ENCODE measurements around the gene ACAT1. TPM values are rescaled to one million over a fixed set of nuclear protein-coding genes. Genes with fewer than 3 reads are reported as not detected.
"Not testable (repeated sequence)": the region's sequence is repeated elsewhere in the genome, so short reads cannot be mapped to it uniquely, and the experiment has no call there.

Gene ACAT1
- total RNA-seq, 1 donor from 2014 or later: 373 TPM

- DNase-seq (ENCODE audit: low spot score) (no peak), ATAC-seq (no peak)
Measured at GRCh38 chr11:108142304-108142703, 20.9 kb downstream of the ACAT1 start.

- ATAC-seq: no peak
- DNase-seq (ENCODE audit: low spot score): no peak
Measured at GRCh38 chr11:108144615-108145014, 23.2 kb downstream of the ACAT1 start.

GRCh38 chr11:108147150-108147549, 25.8 kb downstream of the ACAT1 start:
- DNase-seq (ENCODE audit: low spot score) (no peak), ATAC-seq (peak; percentile 20)

GRCh38 chr11:108148556-108148955, 27.2 kb downstream of the ACAT1 start:
- no peak for DNase-seq (ENCODE audit: low spot score)
- ATAC-seq: peak; percentile 33

GRCh38 chr11:108154591-108154990, 33.2 kb downstream of the ACAT1 start:
- DNase-seq (ENCODE audit: low spot score) (no peak), ATAC-seq (no peak)

- DNase-seq (ENCODE audit: low spot score): no peak
- no peak for ATAC-seq
Measured at GRCh38 chr11:108160970-108161566, 39.7 kb downstream of the ACAT1 start.

GRCh38 chr11:108162878-108163277, 41.5 kb downstream of the ACAT1 start:
- DNase-seq (ENCODE audit: low spot score); ATAC-seq: not testable (repeated sequence)

- DNase-seq (ENCODE audit: low spot score) (no peak), ATAC-seq (no peak)
Measured at GRCh38 chr11:108167624-108168023, 46.3 kb downstream of the ACAT1 start.

GRCh38 chr11:108170184-108170583, 48.8 kb downstream of the ACAT1 start:
- DNase-seq (ENCODE audit: low spot score) (no peak), ATAC-seq (no peak)

GRCh38 chr11:108177570-108177969, 56.2 kb downstream of the ACAT1 start:
- ATAC-seq (peak; percentile 85), DNase-seq (ENCODE audit: low spot score) (peak; percentile 58)

- DNase-seq (ENCODE audit: low spot score): no peak
- no peak for ATAC-seq
Measured at GRCh38 chr11:108193725-108194124, 72.4 kb downstream of the ACAT1 start.

GRCh38 chr11:108196901-108197300, 75.5 kb downstream of the ACAT1 start:
- no peak for ATAC-seq
- DNase-seq (ENCODE audit: low spot score): no peak

Other genes with a start within 250 kb of the ACAT1 start
- 0.58 TPM for gene RAB39A, start 193.1 kb upstream of the ACAT1 start, total RNA-seq
- 19.1 TPM for gene CUL5, start 112.7 kb upstream of the ACAT1 start, total RNA-seq
- 5.4 TPM for gene NPAT, start 101.1 kb downstream of the ACAT1 start, total RNA-seq
- gene ATM, start 101.5 kb downstream of the ACAT1 start, total RNA-seq: 25.7 TPM